Measurements from ENCODE around the gene WDFY2. TPM values are rescaled to one million over a fixed set of nuclear protein-coding genes. Genes with fewer than 3 reads are reported as not detected.

The WDFY2 gene
- total RNA-seq, 4 donors from 2014 or later, result 6.0 to 11.3 (median 9.7) TPM

DNA sequence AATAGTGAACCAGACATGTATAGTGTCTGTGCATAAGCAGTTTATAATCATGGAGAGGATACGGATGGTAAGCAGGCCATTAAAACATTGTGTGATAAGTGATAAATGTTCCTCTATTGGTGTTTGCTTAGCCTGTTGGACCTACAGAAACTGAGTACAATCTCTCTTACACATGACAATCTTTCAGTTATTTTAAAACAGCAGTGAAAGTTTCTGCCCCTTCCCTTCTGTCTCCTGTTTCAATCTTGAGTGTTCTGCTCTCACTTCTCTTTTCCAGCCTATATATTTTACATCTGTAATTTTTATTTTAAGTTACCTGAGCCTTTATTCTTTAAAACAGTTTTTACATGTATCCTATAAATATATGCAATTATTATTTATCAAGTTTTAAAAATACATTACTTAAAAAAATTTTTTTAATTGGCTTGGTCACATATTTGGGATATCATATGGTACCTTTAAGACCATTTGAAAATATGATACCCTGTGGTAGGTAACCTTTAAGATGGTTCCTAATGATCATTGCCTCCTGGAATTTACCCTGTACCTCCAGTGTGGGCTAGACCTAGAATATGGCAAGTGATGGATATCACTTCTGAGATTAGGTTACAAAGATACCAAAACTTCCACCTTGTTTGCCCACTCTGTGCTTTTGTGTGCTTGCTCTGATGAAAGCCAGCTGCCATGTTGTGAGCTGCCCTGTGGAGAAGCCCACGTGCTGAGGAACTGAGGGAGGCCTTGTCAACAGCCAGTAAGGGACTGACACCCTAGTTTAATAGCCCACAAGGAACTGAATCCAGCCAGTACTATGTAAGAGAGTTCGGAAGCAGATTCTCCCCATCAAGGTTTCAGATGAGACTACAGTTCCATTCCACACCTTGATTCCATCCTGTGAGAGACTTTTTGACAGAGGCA lies 120.4 kb downstream of the WDFY2 start:
- peaks cover 0 to 5% (median 3%) of the 10 kb centered on the region in 3 donors for H3K36me3 ChIP-seq
- H3K4me3 ChIP-seq, result no peak overlapping the region
- H3K27me3 ChIP-seq, result no peaks in the 10 kb centered on the region
- H3K9me3 ChIP-seq, result no peaks in the 10 kb centered on the region
- no peak for DNase-seq
- H3K27ac ChIP-seq, result no peak overlapping the region
- no peaks in the 10 kb centered on the region for H3K4me1 ChIP-seq
- TF ChIP-seq, protein P1, sequence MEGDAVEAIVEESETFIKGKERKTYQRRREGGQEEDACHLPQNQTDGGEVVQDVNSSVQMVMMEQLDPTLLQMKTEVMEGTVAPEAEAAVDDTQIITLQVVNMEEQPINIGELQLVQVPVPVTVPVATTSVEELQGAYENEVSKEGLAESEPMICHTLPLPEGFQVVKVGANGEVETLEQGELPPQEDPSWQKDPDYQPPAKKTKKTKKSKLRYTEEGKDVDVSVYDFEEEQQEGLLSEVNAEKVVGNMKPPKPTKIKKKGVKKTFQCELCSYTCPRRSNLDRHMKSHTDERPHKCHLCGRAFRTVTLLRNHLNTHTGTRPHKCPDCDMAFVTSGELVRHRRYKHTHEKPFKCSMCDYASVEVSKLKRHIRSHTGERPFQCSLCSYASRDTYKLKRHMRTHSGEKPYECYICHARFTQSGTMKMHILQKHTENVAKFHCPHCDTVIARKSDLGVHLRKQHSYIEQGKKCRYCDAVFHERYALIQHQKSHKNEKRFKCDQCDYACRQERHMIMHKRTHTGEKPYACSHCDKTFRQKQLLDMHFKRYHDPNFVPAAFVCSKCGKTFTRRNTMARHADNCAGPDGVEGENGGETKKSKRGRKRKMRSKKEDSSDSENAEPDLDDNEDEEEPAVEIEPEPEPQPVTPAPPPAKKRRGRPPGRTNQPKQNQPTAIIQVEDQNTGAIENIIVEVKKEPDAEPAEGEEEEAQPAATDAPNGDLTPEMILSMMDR (IDR thresholded peaks at IDR 0.05), result no peak
- no peak for TF ChIP-seq POLR2A (IDR thresholded peaks at IDR 0.05)

DNA sequence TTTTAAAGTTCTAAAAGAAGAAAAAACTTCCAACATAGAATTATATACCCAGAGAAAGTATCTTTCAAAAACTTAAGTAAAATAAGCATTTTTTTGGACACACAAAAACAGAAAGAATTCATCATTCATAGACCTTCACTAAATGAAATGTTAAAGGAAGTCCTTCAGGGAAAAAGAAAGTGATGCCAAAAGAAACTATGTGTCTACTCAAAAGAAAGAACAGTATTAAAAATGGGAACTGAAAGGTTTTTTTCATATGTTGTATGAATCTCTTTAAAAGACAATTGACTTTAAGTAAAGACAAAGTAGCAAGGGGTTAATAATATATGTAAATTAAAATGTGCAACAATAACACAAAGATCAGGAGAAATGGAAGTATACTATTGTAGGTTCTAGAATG lies 123.2 kb downstream of the WDFY2 start:
- Histone ChIP-seq H3K9me3 (no peaks in the 10 kb centered on the region), H3K4me1 (no peaks in the 10 kb centered on the region), H3K4me3 (no peak overlapping the region), H3K27ac (no peak overlapping the region), H3K36me3 (peaks cover 0 to 5% (median 3%) of the 10 kb centered on the region in 3 donors), H3K27me3 (no peaks in the 10 kb centered on the region)
- TF ChIP-seq POLR2A (IDR thresholded peaks at IDR 0.05), result no peak
- TF ChIP-seq, protein P1 (IDR thresholded peaks at IDR 0.05), result no peak
- no peak for DNase-seq

DNA sequence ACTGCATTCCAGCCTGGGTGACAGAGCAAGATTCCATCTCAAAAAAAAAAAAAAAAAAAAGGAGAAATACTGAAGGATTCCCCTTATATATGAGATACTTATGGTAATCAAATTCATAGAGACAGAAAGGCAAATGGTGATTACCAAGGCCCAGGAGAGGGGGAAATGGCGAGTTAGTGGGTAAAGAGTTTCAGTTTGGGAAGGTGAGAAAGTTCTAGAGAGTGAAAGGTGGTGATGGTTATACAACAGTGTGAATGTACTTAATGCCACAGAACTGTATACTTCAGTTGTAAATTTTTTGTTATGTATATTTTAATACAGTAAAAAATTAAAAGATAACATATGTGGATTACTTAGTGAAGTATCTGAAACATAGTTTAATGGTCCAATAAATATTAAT lies 129.5 kb downstream of the WDFY2 start:
- no peaks in the 10 kb centered on the region for H3K36me3 ChIP-seq
- no peaks in the 10 kb centered on the region for H3K4me1 ChIP-seq
- no peaks in the 10 kb centered on the region for H3K9me3 ChIP-seq
- no peak for TF ChIP-seq POLR2A (IDR thresholded peaks at IDR 0.05)
- TF ChIP-seq, protein P1 (IDR thresholded peaks at IDR 0.05), result no peak
- H3K27me3 ChIP-seq, result no peaks in the 10 kb centered on the region
- no peak for DNase-seq
- H3K4me3 ChIP-seq, result no peak overlapping the region
- no peak overlapping the region for H3K27ac ChIP-seq

DNA sequence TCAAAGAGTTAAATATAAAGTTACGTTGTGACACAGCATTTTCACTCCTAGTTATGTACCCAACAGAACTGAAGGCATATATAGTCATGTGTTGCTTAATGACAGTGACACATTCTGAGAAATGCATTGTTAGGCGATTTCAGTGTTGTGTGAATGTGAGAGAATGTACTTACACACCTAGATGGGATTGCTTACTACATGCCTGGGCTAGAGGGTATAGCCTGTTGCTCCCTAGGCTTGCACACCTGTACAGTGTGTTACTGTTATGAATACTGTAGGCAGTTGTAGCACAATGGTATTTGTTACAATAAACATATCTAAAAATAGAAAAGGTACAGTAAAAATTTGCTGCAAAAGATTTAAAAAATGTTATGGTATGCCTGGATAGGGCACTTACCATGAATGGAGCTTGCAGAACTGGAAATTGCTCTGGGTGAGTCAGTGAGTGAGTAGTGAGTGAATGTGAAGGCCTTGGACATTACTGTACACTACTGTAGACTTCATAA lies 130.5 kb downstream of the WDFY2 start:
- H3K4me3 ChIP-seq, result no peak overlapping the region
- H3K9me3 ChIP-seq, result no peaks in the 10 kb centered on the region
- TF ChIP-seq, protein P1 (IDR thresholded peaks at IDR 0.05), result no peak
- TF ChIP-seq POLR2A (IDR thresholded peaks at IDR 0.05), result no peak
- no peaks in the 10 kb centered on the region for H3K36me3 ChIP-seq
- no peak overlapping the region for H3K27ac ChIP-seq
- no peak for DNase-seq
- no peaks in the 10 kb centered on the region for H3K27me3 ChIP-seq
- H3K4me1 ChIP-seq, result no peaks in the 10 kb centered on the region

DNA sequence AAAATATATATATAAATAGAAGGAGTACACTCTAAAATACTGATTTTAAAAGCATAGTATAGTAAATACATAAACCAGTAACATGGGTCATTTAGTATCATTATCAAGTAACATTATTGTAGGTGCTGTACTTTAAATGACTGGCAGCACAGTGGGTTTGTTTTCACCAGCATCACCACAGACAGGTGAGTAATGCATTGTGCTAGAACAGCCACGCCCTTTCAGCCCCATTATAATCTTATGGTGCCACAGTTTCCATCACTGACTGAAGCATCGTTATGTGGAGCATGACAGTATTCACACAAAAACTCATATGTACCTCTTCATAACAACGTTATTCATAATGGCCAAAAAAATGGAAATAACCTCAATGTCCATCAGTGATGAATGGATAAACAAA lies 131.4 kb downstream of the WDFY2 start:
- Histone ChIP-seq H3K9me3 (no peaks in the 10 kb centered on the region), H3K27me3 (no peaks in the 10 kb centered on the region), H3K36me3 (no peaks in the 10 kb centered on the region), H3K4me1 (no peaks in the 10 kb centered on the region), H3K27ac (no peak overlapping the region), H3K4me3 (no peak overlapping the region)
- DNase-seq, result no peak
- no peak for TF ChIP-seq POLR2A (IDR thresholded peaks at IDR 0.05)
- TF ChIP-seq, protein P1 (IDR thresholded peaks at IDR 0.05), result no peak
